HepG2 (cell line): ENCODE results near the gene CASTOR1. TPM values are rescaled to one million over a fixed set of nuclear protein-coding genes. Genes with fewer than 3 reads are reported as not detected.

Source experiments
- ATAC-seq: fragments of 200-7000 bp; cut with Tn5 transposase; 3 replicates; pipeline ENCODE4 v1.9.1; 2020; ENCODE audit warnings: mild to moderate bottlenecking, moderate library complexity
- BruUV-seq: library from RNA; stranded (reverse); fragments of 400-500 nt; replicated peaks from 2 replicates; lab custom pipeline; 2021; lab: Mats Ljungman, UMichigan
- CTCF ChIA-PET: fragments of 300-600 bp; formaldehyde crosslinking; extraction: SDS; loops from one replicate; lab custom pipeline; 2021; ENCODE audit warnings: low total read pairs, inconsistent platforms, low intra/inter-chr PET ratio; lab: Yijun Ruan, JAX
- POLR2A ChIA-PET: fragments of 350-600 bp; sonication (Branson Sonifier 250); formaldehyde crosslinking; loops from one replicate; lab custom pipeline; 2020; ENCODE audit warnings: antibody characterized with exemption, inconsistent platforms; lab: Yijun Ruan, JAX
- DNase-seq: peaks from one replicate; pipeline ENCODE4 v3.0.0-alpha.2; 2015; ENCODE audit warnings: low spot score
- FAIRE-seq: peaks from 3 replicates; lab custom pipeline; 2011; peaks lifted over from hg19 to GRCh38; lab: Jason Lieb, UNC
- H2AFZ ChIP-seq: one replicate; pipeline ENCODE4 v1.6.1; 2011; ENCODE audit warnings: low read length, inconsistent platforms
- H3K27ac ChIP-seq: fragments of 300-600 bp; 3 replicates; pipeline ENCODE4 v1.8.0; 2011; ENCODE audit warnings: mixed run types, mild to moderate bottlenecking, mixed read lengths, low read length, inconsistent platforms; ENCODE audit not compliant: insufficient read depth; ENCODE audit errors: extremely low read length
- H3K27me3 ChIP-seq, 2 experiments: fragments of 200-600 bp in 1 of 2; 2 replicates in 1 of 2; 3 replicates in 1 of 2; pipeline versions ENCODE4 v1.6.0 to v1.8.0; 2011; ENCODE audit warnings: low read length in 2 of 2, mild to moderate bottlenecking in 2 of 2, moderate library complexity in 2 of 2, inconsistent platforms in 1 of 2; ENCODE audit not compliant: insufficient read depth in 2 of 2, control insufficient read depth in 1 of 2
- H3K36me3 ChIP-seq, 2 experiments: fragments of 200-600 bp in 1 of 2; replicated peaks in 1 of 2; 2 replicates in 1 of 2; 3 replicates in 1 of 2; pipeline versions ENCODE4 v1.5.1 to v1.8.0; 2011; ENCODE audit warnings: low read length in 2 of 2, inconsistent platforms in 1 of 2; ENCODE audit not compliant: insufficient read depth in 2 of 2, control insufficient read depth in 1 of 2
- H3K4me1 ChIP-seq: 2 replicates; pipeline ENCODE4 v1.5.1; 2012; ENCODE audit warnings: low read length, inconsistent platforms; ENCODE audit not compliant: insufficient read depth
- H3K4me2 ChIP-seq: 2 replicates; pipeline ENCODE4 v1.6.0; 2011; ENCODE audit warnings: low read depth, low read length, inconsistent platforms
- H3K4me3 ChIP-seq, 3 experiments: fragments of 200-600 bp in 1 of 3; sonication (generic), shearing (Covaris generic) in 1 of 3; replicated peaks in 1 of 3; 2 replicates each; pipeline ENCODE4 v1.5.1; 2011 to 2016; ENCODE audit warnings: low read length in 3 of 3, inconsistent platforms in 2 of 3, low read depth in 2 of 3, mild to moderate bottlenecking in 2 of 3, control low read depth in 1 of 3, mixed read lengths in 1 of 3; ENCODE audit not compliant: insufficient read depth in 1 of 3
- H3K79me2 ChIP-seq: one replicate; pipeline ENCODE4 v1.6.1; 2011; ENCODE audit warnings: low read length, inconsistent platforms; ENCODE audit not compliant: insufficient read depth
- H3K9ac ChIP-seq: 2 replicates; pipeline ENCODE4 v1.6.0; 2011; ENCODE audit warnings: mild to moderate bottlenecking, low read depth, low read length, inconsistent platforms; ENCODE audit not compliant: insufficient read depth
- H3K9me3 ChIP-seq: 2 replicates; pipeline ENCODE4 v1.5.1; 2012; ENCODE audit warnings: mild to moderate bottlenecking, low read length
- H4K20me1 ChIP-seq: 2 replicates; pipeline ENCODE4 v1.6.0; 2011; ENCODE audit warnings: inconsistent platforms, mild to moderate bottlenecking, low read length, moderate library complexity; ENCODE audit not compliant: insufficient read depth
- CHCHD3 ChIP-seq: sonication (generic); formaldehyde crosslinking; IDR thresholded peaks from 2 replicates; pipeline ENCODE4 v1.8.0; 2022; ENCODE audit warnings: mild to moderate bottlenecking, missing genetic modification reagents, moderate library complexity
- CTCF ChIP-seq: sonication (generic); formaldehyde crosslinking; IDR thresholded peaks from 2 replicates; pipeline ENCODE4 v1.5.0; 2020; ENCODE audit warnings: mild to moderate bottlenecking, missing genetic modification reagents, moderate library complexity
- DMTF1 ChIP-seq: sonication (generic); formaldehyde crosslinking; IDR thresholded peaks from 2 replicates; pipeline ENCODE4 v1.4.0; 2020; ENCODE audit warnings: mild to moderate bottlenecking, missing genetic modification reagents
- ELK4 ChIP-seq: sonication (generic); formaldehyde crosslinking; IDR thresholded peaks from 2 replicates; pipeline ENCODE4 v1.9.0; 2021; ENCODE audit warnings: missing genetic modification reagents, borderline replicate concordance
- NPAS2 ChIP-seq: sonication (generic); formaldehyde crosslinking; IDR thresholded peaks from 2 replicates; pipeline ENCODE4 v1.8.0; 2022; ENCODE audit warnings: mild to moderate bottlenecking, missing genetic modification reagents, borderline replicate concordance
- PREB ChIP-seq: sonication (generic); formaldehyde crosslinking; IDR thresholded peaks from 2 replicates; pipeline ENCODE4 v1.4.0; 2020; ENCODE audit warnings: missing genetic modification reagents
- RFX3 ChIP-seq: IDR thresholded peaks from 2 replicates; pipeline ENCODE4 v1.6.1; 2016; ENCODE audit warnings: missing biosample characterization, missing genetic modification reagents
- ZNF12 ChIP-seq: sonication (generic); formaldehyde crosslinking; IDR thresholded peaks from 2 replicates; pipeline ENCODE4 v1.5.0; 2020; ENCODE audit warnings: missing genetic modification reagents
- ZNF274 ChIP-seq: sonication (generic); formaldehyde crosslinking; IDR thresholded peaks from 2 replicates; pipeline ENCODE4 v1.5.1; 2020; ENCODE audit warnings: mild to moderate bottlenecking, missing genetic modification reagents
- ZNF446 ChIP-seq: sonication (generic); formaldehyde crosslinking; IDR thresholded peaks from 2 replicates; pipeline ENCODE4 v1.5.0; 2020; ENCODE audit warnings: mild to moderate bottlenecking, missing genetic modification reagents
- WGBS: methylation state at CpG from one replicate; pipeline ENCODE4 v1.1.6; 2017; ENCODE audit warnings: low lambda C conversion rate; 5-methylcytosine and 5-hydroxymethylcytosine counted together
- in situ Hi-C: cut with HindIII; loops from 2 replicates; pipeline ENCODE4 v1.10.0; 2017; ENCODE audit warnings: low pct_unique_long_range_greater_than_20kb; ENCODE audit not compliant: extremely low pct_ligation_motif_present
- intact Hi-C: fragments of 100-400 bp; cut with micrococcal nuclease; formaldehyde crosslinking; loops from one replicate; pipeline ENCODE4 v1.10.0; 2022; ENCODE audit not compliant: unreplicated experiment
- polyA plus RNA-seq, 8 experiments: library from polyadenylated mRNA; depleted of rRNA in 3 of 8; stranded (reverse) in 7 of 8; unstranded in 1 of 8; fragments of >200 nt; fragmentation: Illumina TruSeq in 4 of 8; extraction: Trizol in 4 of 8; gene quantifications; 2 replicates each; pipeline versions ENCODE4 v1.2.1 to v1.2.3, GENCODE V29; 2011 to 2016; ENCODE audit warnings: low read depth in 4 of 8, missing spikeins in 1 of 8, mixed read lengths in 1 of 8; ENCODE audit not compliant: insufficient read depth in 1 of 8
- total RNA-seq, 5 experiments: library from RNA; depleted of rRNA; stranded (reverse); fragments of >200 nt; fragmentation: Illumina TruSeq; extraction: Trizol; gene quantifications; 2 replicates each; pipeline ENCODE4 v1.2.3, GENCODE V29; 2016; ENCODE audit warnings: low read depth in 1 of 5

Gene CASTOR1
- total and polyA plus RNA-seq, 2 of the 13 experiments (the other 11 are each of a cell fraction or from before 2014, with no cell fraction given), result 2.6 to 4.4 TPM

GRCh38 chr22:30308093-30308492 is 18.8 kb upstream of the CASTOR1 start:
- WGBS, result 95% methylated on average over 2 of the region's 2 CpGs
- BruUV-seq, result no TSS peak
- Histone ChIP-seq H3K79me2 (no peaks in the 10 kb centered on the region), H4K20me1 (no peaks in the 10 kb centered on the region), H3K27me3 (no peaks in the 10 kb centered on the region), H3K4me2 (no peak overlapping the region), H3K4me3 (no peak overlapping the region), H3K4me1 (peaks cover 5% of the 10 kb centered on the region; the same call in 1 of the 2 replicates), H3K9me3 (no peaks in the 10 kb centered on the region), H3K27ac (no peak overlapping the region), H3K36me3 (peaks cover 0 to 3% of the 10 kb centered on the region in 2 experiments; a peak in 2 of 5 replicates), H3K9ac (no peak overlapping the region), H2AFZ (no peak overlapping the region)
- in situ Hi-C loops, result no loop called here
- POLR2A ChIA-PET, result no interaction called here
- FAIRE-seq, result no peak
- CTCF ChIA-PET, result no interaction called here
- TF ChIP-seq NPAS2 (CRISPR knock-in tag), result no peak
- no peak for TF ChIP-seq RFX3 (CRISPR knock-in tag)
- TF ChIP-seq ZNF274 (CRISPR knock-in tag), result no peak
- TF ChIP-seq, all 625 proteins: peak for 0
- no peak for DNase-seq
- ATAC-seq, result no peak
- intact Hi-C loops, result no loop called here

GRCh38 chr22:30307041-30307574 is 17.8 kb upstream of the CASTOR1 start:
- intact Hi-C loops, result no loop called here
- 97% methylated on average over 4 of the region's 4 CpGs for WGBS
- Histone ChIP-seq H3K4me3 (no peak overlapping the region), H3K27ac (no peak overlapping the region), H4K20me1 (no peaks in the 10 kb centered on the region), H3K4me1 (peaks cover 5% of the 10 kb centered on the region; the same call in 1 of the 2 replicates), H3K4me2 (no peak overlapping the region), H2AFZ (no peak overlapping the region), H3K79me2 (no peaks in the 10 kb centered on the region), H3K36me3 (peaks cover 0 to 6% of the 10 kb centered on the region in 2 experiments; a peak in 2 of 5 replicates), H3K9ac (no peak overlapping the region), H3K27me3 (no peaks in the 10 kb centered on the region), H3K9me3 (no peaks in the 10 kb centered on the region)
- no TSS peak for BruUV-seq
- ChIA-PET POLR2A (no interaction called here), CTCF (no interaction called here)
- ATAC-seq (no peak), FAIRE-seq (no peak), DNase-seq (no peak)
- in situ Hi-C loops, result no loop called here
- TF ChIP-seq CHCHD3 (CRISPR knock-in tag), result no peak
- no peak for TF ChIP-seq ELK4
- TF ChIP-seq CTCF (CRISPR knock-in tag), result no peak
- TF ChIP-seq ZNF12 (CRISPR knock-in tag), result no peak
- TF ChIP-seq PREB (CRISPR knock-in tag), result no peak
- no peak for TF ChIP-seq ZNF446
- no peak for TF ChIP-seq DMTF1 (CRISPR knock-in tag)
